OCI-LY3 (cell line): ENCODE data around the gene RHBDL3.

Source experiments
- EZH2phosphoT487 ChIP-seq: fragments of 200-600 bp; shearing (Covaris generic); IDR thresholded peaks from 2 replicates; pipeline ENCODE4 v1.6.1; 2018; ENCODE audit warnings: antibody characterized with exemption, mixed run types, low read depth
- TF ChIP-seq, protein P1 (sequence below): fragments of 200-600, 300-600 bp; sonication (generic); IDR thresholded peaks from 2 replicates; pipeline ENCODE4 v1.5.1; 2014; ENCODE audit warnings: antibody characterized with exemption, low read length, low read depth

DNA sequence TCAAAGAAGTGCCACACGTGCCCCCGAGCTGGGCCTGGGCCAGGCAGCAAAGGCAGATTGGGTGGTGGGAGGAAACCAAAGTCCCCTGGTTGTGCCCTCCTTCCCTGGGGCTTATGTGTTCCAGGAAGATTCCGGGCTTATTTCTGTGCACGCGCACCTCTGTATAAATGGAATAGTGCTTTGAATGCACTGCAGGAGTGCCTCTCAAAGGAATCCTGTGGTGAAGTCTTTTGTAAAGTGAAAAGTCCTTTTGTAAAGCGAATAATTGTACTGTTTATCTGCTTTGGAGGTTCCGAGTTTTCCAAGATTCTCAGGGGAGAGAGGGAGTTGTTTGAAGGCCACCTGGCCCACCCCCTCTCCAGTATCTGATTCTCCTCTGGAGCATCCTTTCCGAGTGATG, 49.5 kb downstream of the RHBDL3 start:
- TF ChIP-seq, protein P1, sequence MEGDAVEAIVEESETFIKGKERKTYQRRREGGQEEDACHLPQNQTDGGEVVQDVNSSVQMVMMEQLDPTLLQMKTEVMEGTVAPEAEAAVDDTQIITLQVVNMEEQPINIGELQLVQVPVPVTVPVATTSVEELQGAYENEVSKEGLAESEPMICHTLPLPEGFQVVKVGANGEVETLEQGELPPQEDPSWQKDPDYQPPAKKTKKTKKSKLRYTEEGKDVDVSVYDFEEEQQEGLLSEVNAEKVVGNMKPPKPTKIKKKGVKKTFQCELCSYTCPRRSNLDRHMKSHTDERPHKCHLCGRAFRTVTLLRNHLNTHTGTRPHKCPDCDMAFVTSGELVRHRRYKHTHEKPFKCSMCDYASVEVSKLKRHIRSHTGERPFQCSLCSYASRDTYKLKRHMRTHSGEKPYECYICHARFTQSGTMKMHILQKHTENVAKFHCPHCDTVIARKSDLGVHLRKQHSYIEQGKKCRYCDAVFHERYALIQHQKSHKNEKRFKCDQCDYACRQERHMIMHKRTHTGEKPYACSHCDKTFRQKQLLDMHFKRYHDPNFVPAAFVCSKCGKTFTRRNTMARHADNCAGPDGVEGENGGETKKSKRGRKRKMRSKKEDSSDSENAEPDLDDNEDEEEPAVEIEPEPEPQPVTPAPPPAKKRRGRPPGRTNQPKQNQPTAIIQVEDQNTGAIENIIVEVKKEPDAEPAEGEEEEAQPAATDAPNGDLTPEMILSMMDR = no peak
- TF ChIP-seq EZH2phosphoT487 = no peak
